ENCODE measurements around the gene EIF5. TPM values are rescaled to one million over a fixed set of nuclear protein-coding genes. Genes with fewer than 3 reads are reported as not detected.
A peak's percentile ranks its signal among the peaks of the same experiment; 100 is the strongest.

The EIF5 gene
- total and polyA plus RNA-seq, 3 experiments from 2014 or later: 312 to 409 (median 394) TPM

GRCh38 chr14:103385152-103385928, 51.3 kb downstream of the EIF5 start, which contains the start of gene MARK3:
Gene MARK3, plus strand, starts transcription at chr14:103385415. Its CDS starts 615 bp downstream, at chr14:103386030.
- Histone ChIP-seq H3K27me3 (ENCODE audit: insufficient read depth, low read length, poor library complexity, severe bottlenecking) (no peaks in the 10 kb centered on the region), H3K4me1 (ENCODE audit: insufficient read depth, low read length) (peaks cover 36% of the 10 kb centered on the region), H3K9me3 (ENCODE audit: low read length) (no peaks in the 10 kb centered on the region), H3K4me3 (ENCODE audit: low read length) (peak within 1 kb of the TSS; percentile 88), H3K27ac (ENCODE audit: low read depth, low read length) (peak within 1 kb of the TSS; percentile 87), H3K36me3 (ENCODE audit: insufficient read depth, low read length) (no peaks in the 10 kb centered on the region)
- Mint-ChIP-seq H3K9me3 (no peaks in the 10 kb centered on the region), H3K27me3 (peaks cover 1 to 4% of the 10 kb centered on the region in 2 donors), H3K36me3 (peaks cover 0 to 14% (median 0%) of the 10 kb centered on the region in 3 donors), H3K27ac (peak within 1 kb of the TSS; percentile 93 to 99 (median 96)), H3K4me3 (peak within 1 kb of the TSS; percentile 95 to 99 (median 98)), H3K4me1 (peaks cover 29 to 47% (median 40%) of the 10 kb centered on the region in 3 donors)
- DNase-seq: peak; percentile 94 to 97 (median 96)
- ChIA-PET CTCF (interaction anchor here (1.4 to 1.9 kb wide), 2 partner anchors 8 to 12 kb away, joined by 4 to 9 read pairs; no protein-coding TSS in a partner anchor), POLR2A (interaction anchor here (1.0 to 2.1 kb wide), 3 partner anchors 14 to 177 kb away, joined by 3 to 25 read pairs (median 4); partner anchors contain the start of genes BAG5 and EIF5)

DNA sequence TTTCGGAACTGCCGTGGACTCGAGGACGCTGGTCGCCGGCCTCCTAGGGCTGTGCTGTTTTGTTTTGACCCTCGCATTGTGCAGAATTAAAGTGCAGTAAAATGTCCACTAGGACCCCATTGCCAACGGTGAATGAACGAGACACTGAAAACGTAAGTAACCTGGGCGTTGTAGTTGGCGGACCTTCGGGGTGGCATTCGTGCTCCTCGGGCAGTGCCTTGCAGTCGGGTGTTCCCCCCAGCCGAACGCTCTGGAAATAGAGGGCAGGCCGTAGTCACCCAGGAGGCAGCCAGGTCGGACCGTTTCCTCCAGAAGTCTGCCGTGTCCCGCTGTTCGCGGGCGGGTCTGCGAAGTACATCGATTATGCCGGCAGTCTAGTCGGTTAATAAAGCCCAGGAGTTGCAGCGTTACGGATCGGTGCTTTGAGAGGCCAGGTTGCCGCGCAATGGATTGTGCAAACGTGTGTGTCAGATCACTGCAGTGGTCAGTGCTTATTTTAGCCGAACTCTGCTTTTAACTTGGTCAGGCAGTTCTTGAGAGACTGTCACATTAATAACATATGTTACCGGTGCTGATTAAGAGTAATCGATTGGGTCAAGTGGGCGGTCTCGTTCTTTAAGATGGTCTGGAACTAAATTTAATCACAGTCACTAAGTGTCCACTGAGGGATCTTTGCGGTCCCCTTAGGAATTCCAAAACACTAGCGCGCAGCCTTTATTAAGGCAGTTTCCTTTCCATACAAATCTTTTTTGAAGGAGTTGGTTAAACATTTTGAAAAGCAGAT, 52.1 kb downstream of the EIF5 start:
- H3K36me3 ChIP-seq (ENCODE audit: insufficient read depth, low read length): no peaks in the 10 kb centered on the region
- ChIA-PET POLR2A (interaction anchor here (1.0 to 2.1 kb wide), 2 partner anchors 14 to 52 kb away, joined by 4 to 25 read pairs; partner anchors contain the start of gene EIF5), CTCF (interaction anchor here (0.7 to 1.9 kb wide), 2 partner anchors 8 to 12 kb away, joined by 3 to 9 read pairs; no protein-coding TSS in a partner anchor)
- no peaks in the 10 kb centered on the region for H3K9me3 ChIP-seq (ENCODE audit: low read length)
- peak in 4 of 5 donors; percentile 20 to 56 (median 30) for DNase-seq
- no peaks in the 10 kb centered on the region for H3K27me3 ChIP-seq (ENCODE audit: insufficient read depth, low read length, poor library complexity, severe bottlenecking)
- peaks cover 0 to 1% of the 10 kb centered on the region in 2 donors for H3K27me3 Mint-ChIP-seq
- peak overlapping the region; percentile 88 for H3K4me3 ChIP-seq (ENCODE audit: low read length)
- no peaks in the 10 kb centered on the region for H3K9me3 Mint-ChIP-seq
- peaks cover 39% of the 10 kb centered on the region for H3K4me1 ChIP-seq (ENCODE audit: insufficient read depth, low read length)
- H3K27ac ChIP-seq (ENCODE audit: low read depth, low read length): peak overlapping the region; percentile 87
- peak overlapping the region; percentile 93 to 99 (median 96) for H3K27ac Mint-ChIP-seq
- H3K4me3 Mint-ChIP-seq: peak overlapping the region; percentile 95 to 99 (median 98)
- H3K4me1 Mint-ChIP-seq: peaks cover 35 to 55% (median 48%) of the 10 kb centered on the region in 3 donors
- H3K36me3 Mint-ChIP-seq: peaks cover 0 to 14% (median 0%) of the 10 kb centered on the region in 3 donors

- Histone ChIP-seq H3K27ac (ENCODE audit: low read depth, low read length) (peak overlapping the region; percentile 87), H3K27me3 (ENCODE audit: insufficient read depth, low read length, poor library complexity, severe bottlenecking) (no peaks in the 10 kb centered on the region), H3K4me3 (ENCODE audit: low read length) (peak overlapping the region; percentile 88), H3K9me3 (ENCODE audit: low read length) (no peaks in the 10 kb centered on the region), H3K4me1 (ENCODE audit: insufficient read depth, low read length) (peaks cover 39% of the 10 kb centered on the region), H3K36me3 (ENCODE audit: insufficient read depth, low read length) (no peaks in the 10 kb centered on the region)
- CTCF ChIA-PET: interaction anchor here (0.7 kb wide), 1 partner anchor 13 kb away, joined by 3 read pairs; no protein-coding TSS in a partner anchor
- H3K4me3 Mint-ChIP-seq: peak overlapping the region; percentile 95 to 99 (median 98)
- peak overlapping the region; percentile 93 to 99 (median 96) for H3K27ac Mint-ChIP-seq
- peaks cover 0 to 1% of the 10 kb centered on the region in 2 donors for H3K27me3 Mint-ChIP-seq
- no peak for DNase-seq
- POLR2A ChIA-PET: interaction anchor here (0.6 kb wide), 1 partner anchor 233 kb away, joined by 4 read pairs; no protein-coding TSS in a partner anchor
- peaks cover 0 to 14% (median 0%) of the 10 kb centered on the region in 3 donors for H3K36me3 Mint-ChIP-seq
- no peaks in the 10 kb centered on the region for H3K9me3 Mint-ChIP-seq
- peaks cover 36 to 60% (median 52%) of the 10 kb centered on the region in 3 donors for H3K4me1 Mint-ChIP-seq
These were observed 52.8 kb downstream of the EIF5 start for GRCh38 chr14:103386713-103387329.

- Histone ChIP-seq H3K4me3 (ENCODE audit: low read length) (no peak overlapping the region), H3K36me3 (ENCODE audit: insufficient read depth, low read length) (no peaks in the 10 kb centered on the region), H3K9me3 (ENCODE audit: low read length) (no peaks in the 10 kb centered on the region), H3K4me1 (ENCODE audit: insufficient read depth, low read length) (peaks cover 45% of the 10 kb centered on the region), H3K27me3 (ENCODE audit: insufficient read depth, low read length, poor library complexity, severe bottlenecking) (no peaks in the 10 kb centered on the region), H3K27ac (ENCODE audit: low read depth, low read length) (no peak overlapping the region)
- Mint-ChIP-seq H3K4me1 (peaks cover 43 to 75% (median 55%) of the 10 kb centered on the region in 3 donors), H3K9me3 (no peaks in the 10 kb centered on the region), H3K36me3 (peaks cover 0 to 14% (median 0%) of the 10 kb centered on the region in 3 donors), H3K27ac (peak overlapping the region in 6 of 8 donors; percentile 14 to 93 (median 23)), H3K27me3 (no peaks in the 10 kb centered on the region), H3K4me3 (peak overlapping the region; percentile 48 to 98 (median 75))
- ChIA-PET CTCF (interaction anchor here (5.9 kb wide), 1 partner anchor 9 kb away, joined by 51 read pairs; no protein-coding TSS in a partner anchor), POLR2A (no interaction called here)
- DNase-seq: no peak
These were observed 54.6 kb downstream of the EIF5 start for GRCh38 chr14:103388664-103389063.

GRCh38 chr14:103390605-103391004, 56.6 kb downstream of the EIF5 start:
- Histone ChIP-seq H3K27me3 (ENCODE audit: insufficient read depth, low read length, poor library complexity, severe bottlenecking) (no peaks in the 10 kb centered on the region), H3K4me1 (ENCODE audit: insufficient read depth, low read length) (peaks cover 57% of the 10 kb centered on the region), H3K36me3 (ENCODE audit: insufficient read depth, low read length) (no peaks in the 10 kb centered on the region), H3K9me3 (ENCODE audit: low read length) (no peaks in the 10 kb centered on the region), H3K4me3 (ENCODE audit: low read length) (no peak overlapping the region), H3K27ac (ENCODE audit: low read depth, low read length) (no peak overlapping the region)
- H3K4me3 Mint-ChIP-seq: peak overlapping the region in 1 of 7 donors; percentile 8
- H3K27me3 Mint-ChIP-seq: no peaks in the 10 kb centered on the region
- H3K36me3 Mint-ChIP-seq: peaks cover 0 to 8% (median 0%) of the 10 kb centered on the region in 3 donors
- DNase-seq: no peak
- CTCF ChIA-PET: interaction anchor here (0.8 to 5.9 kb wide), 15 partner anchors 10 to 98 kb away, joined by 3 to 51 read pairs (median 3); partner anchors contain the start of gene EIF5
- POLR2A ChIA-PET: interaction anchor here (2.0 kb wide), 1 partner anchor 57 kb away, joined by 6 read pairs; the partner anchor contains the start of gene EIF5
- peaks cover 55 to 81% (median 70%) of the 10 kb centered on the region in 3 donors for H3K4me1 Mint-ChIP-seq
- peak overlapping the region in 5 of 8 donors; percentile 19 to 76 (median 68) for H3K27ac Mint-ChIP-seq
- H3K9me3 Mint-ChIP-seq: no peaks in the 10 kb centered on the region

- no peaks in the 10 kb centered on the region for H3K27me3 Mint-ChIP-seq
- no peaks in the 10 kb centered on the region for H3K36me3 ChIP-seq (ENCODE audit: insufficient read depth, low read length)
- peak; percentile 17 to 59 (median 36) for DNase-seq
- H3K4me3 ChIP-seq (ENCODE audit: low read length): no peak overlapping the region
- H3K27ac ChIP-seq (ENCODE audit: low read depth, low read length): no peak overlapping the region
- peaks cover 61% of the 10 kb centered on the region for H3K4me1 ChIP-seq (ENCODE audit: insufficient read depth, low read length)
- peaks cover 0 to 5% (median 0%) of the 10 kb centered on the region in 3 donors for H3K36me3 Mint-ChIP-seq
- peak overlapping the region; percentile 9 to 76 (median 63) for H3K27ac Mint-ChIP-seq
- ChIA-PET POLR2A (interaction anchor here (2.0 kb wide), 1 partner anchor 57 kb away, joined by 6 read pairs; the partner anchor contains the start of gene EIF5), CTCF (interaction anchor here (0.7 to 5.9 kb wide), 17 partner anchors 9 to 98 kb away, joined by 3 to 51 read pairs (median 3); no protein-coding TSS in a partner anchor)
- H3K9me3 ChIP-seq (ENCODE audit: low read length): no peaks in the 10 kb centered on the region
- no peaks in the 10 kb centered on the region for H3K27me3 ChIP-seq (ENCODE audit: insufficient read depth, low read length, poor library complexity, severe bottlenecking)
- H3K4me1 Mint-ChIP-seq: peaks cover 59 to 85% (median 74%) of the 10 kb centered on the region in 3 donors
- H3K9me3 Mint-ChIP-seq: no peaks in the 10 kb centered on the region
- H3K4me3 Mint-ChIP-seq: peak overlapping the region in 4 of 7 donors; percentile 33 to 61 (median 58)
These were observed 57.0 kb downstream of the EIF5 start for GRCh38 chr14:103391048-103391447.

DNA sequence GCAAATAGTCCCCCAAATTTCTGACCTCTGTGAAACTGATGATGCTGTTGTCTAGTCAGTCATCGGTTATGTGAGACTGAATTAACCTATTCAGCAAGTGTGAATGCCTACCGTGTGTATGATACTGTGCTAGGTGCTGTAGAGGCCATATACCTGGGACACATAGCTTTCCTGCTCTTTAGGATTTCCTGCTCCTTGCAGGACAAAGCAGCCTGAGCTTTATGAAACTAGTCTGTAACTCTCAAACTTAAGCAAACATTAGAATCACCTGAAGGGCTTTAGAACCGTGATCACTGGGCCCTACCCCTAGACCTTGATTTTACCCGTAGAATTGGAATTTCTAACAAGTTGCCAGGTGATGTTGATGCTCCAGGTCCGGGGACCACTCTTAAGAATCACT, 58.1 kb downstream of the EIF5 start:
- no peaks in the 10 kb centered on the region for H3K9me3 Mint-ChIP-seq
- POLR2A ChIA-PET: no interaction called here
- CTCF ChIA-PET: interaction anchor here (0.7 to 5.9 kb wide), 5 partner anchors 13 to 56 kb away, joined by 3 to 51 read pairs (median 3); no protein-coding TSS in a partner anchor
- H3K4me3 ChIP-seq (ENCODE audit: low read length): no peak overlapping the region
- H3K27ac Mint-ChIP-seq: peak overlapping the region in 4 of 8 donors; percentile 17 to 75 (median 36)
- no peak for DNase-seq
- H3K4me1 Mint-ChIP-seq: peaks cover 61 to 88% (median 77%) of the 10 kb centered on the region in 3 donors
- no peaks in the 10 kb centered on the region for H3K36me3 Mint-ChIP-seq
- no peaks in the 10 kb centered on the region for H3K27me3 Mint-ChIP-seq
- H3K36me3 ChIP-seq (ENCODE audit: insufficient read depth, low read length): no peaks in the 10 kb centered on the region
- H3K27ac ChIP-seq (ENCODE audit: low read depth, low read length): no peak overlapping the region
- H3K4me3 Mint-ChIP-seq: no peak overlapping the region
- H3K4me1 ChIP-seq (ENCODE audit: insufficient read depth, low read length): peaks cover 65% of the 10 kb centered on the region
- H3K27me3 ChIP-seq (ENCODE audit: insufficient read depth, low read length, poor library complexity, severe bottlenecking): no peaks in the 10 kb centered on the region
- no peaks in the 10 kb centered on the region for H3K9me3 ChIP-seq (ENCODE audit: low read length)

Data from CD8-positive, alpha-beta memory T cell (primary cell).